GM10266 (cell line): ENCODE measurements around the gene CCNB3.

Experiments used
- DNase-seq: peaks from one replicate; pipeline ENCODE4 v3.0.0; 2012; ENCODE audit errors: extremely low spot score
- CTCF ChIP-seq: IDR thresholded peaks from 2 replicates; pipeline ENCODE4 v1.5.1; 2012; ENCODE audit warnings: mild to moderate bottlenecking, low read depth; ENCODE audit not compliant: control insufficient read depth, insufficient read depth; ENCODE audit errors: missing control alignments

CCNB3 gene

GRCh38 chrX:50168241-50168687 lies 36.3 kb upstream of the CCNB3 start:
- TF ChIP-seq CTCF = no peak
- no peak for DNase-seq

GRCh38 chrX:50169717-50170116 lies 34.8 kb upstream of the CCNB3 start:
- TF ChIP-seq CTCF = no peak
- no peak for DNase-seq

GRCh38 chrX:50180073-50180940 lies 24.3 kb upstream of the CCNB3 start:
- DNase-seq = no peak
- TF ChIP-seq CTCF = no peak

GRCh38 chrX:50183891-50184290 lies 20.7 kb upstream of the CCNB3 start:
- no peak for DNase-seq
- TF ChIP-seq CTCF = no peak

GRCh38 chrX:50188859-50189600 lies 15.5 kb upstream of the CCNB3 start:
- DNase-seq = no peak
- no peak for TF ChIP-seq CTCF

GRCh38 chrX:50198348-50198747 lies 6.2 kb upstream of the CCNB3 start:
- no peak for DNase-seq
- TF ChIP-seq CTCF = no peak

GRCh38 chrX:50200907-50201306 lies 3.7 kb upstream of the CCNB3 start, which contains the start of gene AKAP4:
Gene AKAP4, minus strand, starts transcription at chrX:50201007. Its CDS starts 118 bp downstream, at chrX:50200889.
- DNase-seq = no peak
- TF ChIP-seq CTCF = no peak
